ENCODE measurements around the gene ANKS1A. TPM values are rescaled to one million over a fixed set of nuclear protein-coding genes. Genes with fewer than 3 reads are reported as not detected.

Gene ANKS1A
- total RNA-seq, 1 donor: 7.2 TPM

- Histone ChIP-seq H3K79me2 (ENCODE audit: insufficient read depth, low read length) (no peaks in the 10 kb centered on the region), H3K4me3 (ENCODE audit: insufficient read depth, low read length) (no peak overlapping the region), H3K4me2 (ENCODE audit: insufficient read depth, low read length) (no peak overlapping the region), H2AFZ (ENCODE audit: low read length) (no peak overlapping the region), H3K9me3 (ENCODE audit: low read depth, low read length) (no peaks in the 10 kb centered on the region), H3K4me1 (ENCODE audit: insufficient read depth, low read length) (peaks cover 35% of the 10 kb centered on the region), H3K27me3 (ENCODE audit: insufficient read depth, low read length) (no peaks in the 10 kb centered on the region), H3K36me3 (ENCODE audit: insufficient read depth, low read length) (peaks cover 10% of the 10 kb centered on the region), H3K27ac (ENCODE audit: low read depth, low read length) (no peak overlapping the region), H4K20me1 (ENCODE audit: insufficient read depth, low read length) (no peaks in the 10 kb centered on the region)
- peak; percentile 66 for DNase-seq (ENCODE audit: insufficient read length, low spot score, missing footprints)
- TF ChIP-seq, protein P1, sequence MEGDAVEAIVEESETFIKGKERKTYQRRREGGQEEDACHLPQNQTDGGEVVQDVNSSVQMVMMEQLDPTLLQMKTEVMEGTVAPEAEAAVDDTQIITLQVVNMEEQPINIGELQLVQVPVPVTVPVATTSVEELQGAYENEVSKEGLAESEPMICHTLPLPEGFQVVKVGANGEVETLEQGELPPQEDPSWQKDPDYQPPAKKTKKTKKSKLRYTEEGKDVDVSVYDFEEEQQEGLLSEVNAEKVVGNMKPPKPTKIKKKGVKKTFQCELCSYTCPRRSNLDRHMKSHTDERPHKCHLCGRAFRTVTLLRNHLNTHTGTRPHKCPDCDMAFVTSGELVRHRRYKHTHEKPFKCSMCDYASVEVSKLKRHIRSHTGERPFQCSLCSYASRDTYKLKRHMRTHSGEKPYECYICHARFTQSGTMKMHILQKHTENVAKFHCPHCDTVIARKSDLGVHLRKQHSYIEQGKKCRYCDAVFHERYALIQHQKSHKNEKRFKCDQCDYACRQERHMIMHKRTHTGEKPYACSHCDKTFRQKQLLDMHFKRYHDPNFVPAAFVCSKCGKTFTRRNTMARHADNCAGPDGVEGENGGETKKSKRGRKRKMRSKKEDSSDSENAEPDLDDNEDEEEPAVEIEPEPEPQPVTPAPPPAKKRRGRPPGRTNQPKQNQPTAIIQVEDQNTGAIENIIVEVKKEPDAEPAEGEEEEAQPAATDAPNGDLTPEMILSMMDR (IDR thresholded peaks at IDR 0.05; ENCODE audit: extremely low read depth, low read depth, low read length): no peak
These were observed 199.5 kb downstream of the ANKS1A start for GRCh38 chr6:35088281-35089215.

DNA sequence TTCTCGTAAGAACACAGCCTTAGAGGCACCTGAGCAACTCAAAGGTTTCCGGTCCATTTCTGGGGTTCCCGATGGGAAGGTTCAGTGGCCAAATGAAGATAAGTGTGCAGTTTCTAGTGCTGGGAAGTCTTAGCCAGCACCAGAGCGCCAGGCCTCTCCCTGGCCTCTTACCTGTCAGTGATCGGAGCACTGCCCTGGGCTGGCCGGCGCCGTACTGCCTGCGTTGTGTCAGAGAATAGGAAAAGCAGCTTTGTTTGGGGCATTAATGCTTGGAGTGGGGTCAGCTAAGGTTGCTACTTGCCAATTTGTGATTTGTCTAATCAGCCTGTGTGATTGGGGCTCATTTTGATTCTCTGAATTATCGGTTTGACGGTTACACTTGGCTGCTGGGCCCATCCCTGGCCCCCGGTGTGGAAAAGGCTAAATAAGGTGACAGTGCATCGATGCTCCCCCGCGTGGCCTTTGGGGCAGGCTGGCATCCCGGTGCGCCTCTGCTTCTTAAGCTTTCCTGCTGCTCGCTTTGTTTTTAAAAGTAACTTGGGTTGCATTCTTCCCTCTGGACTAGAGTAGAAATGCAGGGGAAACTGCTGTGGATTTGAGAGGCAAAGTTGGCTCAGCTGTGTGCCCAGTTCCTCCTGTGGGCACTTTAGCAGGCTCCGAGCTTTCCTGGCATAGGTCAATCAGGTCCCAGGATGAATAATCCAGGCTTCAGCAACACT, 200.3 kb downstream of the ANKS1A start:
- no peak overlapping the region for H3K27ac ChIP-seq (ENCODE audit: low read depth, low read length)
- no peaks in the 10 kb centered on the region for H3K79me2 ChIP-seq (ENCODE audit: insufficient read depth, low read length)
- no peaks in the 10 kb centered on the region for H4K20me1 ChIP-seq (ENCODE audit: insufficient read depth, low read length)
- no peaks in the 10 kb centered on the region for H3K9me3 ChIP-seq (ENCODE audit: low read depth, low read length)
- no peak overlapping the region for H3K4me2 ChIP-seq (ENCODE audit: insufficient read depth, low read length)
- peaks cover 43% of the 10 kb centered on the region for H3K4me1 ChIP-seq (ENCODE audit: insufficient read depth, low read length)
- no peak overlapping the region for H2AFZ ChIP-seq (ENCODE audit: low read length)
- H3K4me3 ChIP-seq (ENCODE audit: insufficient read depth, low read length): no peak overlapping the region
- TF ChIP-seq, protein P1 (IDR thresholded peaks at IDR 0.05; ENCODE audit: extremely low read depth, low read depth, low read length): no peak
- H3K27me3 ChIP-seq (ENCODE audit: insufficient read depth, low read length): no peaks in the 10 kb centered on the region
- peak; percentile 89 for DNase-seq (ENCODE audit: insufficient read length, low spot score, missing footprints)
- H3K36me3 ChIP-seq (ENCODE audit: insufficient read depth, low read length): peaks cover 9% of the 10 kb centered on the region

- no peak for DNase-seq (ENCODE audit: insufficient read length, low spot score, missing footprints)
- H3K79me2 ChIP-seq (ENCODE audit: insufficient read depth, low read length): no peaks in the 10 kb centered on the region
- no peaks in the 10 kb centered on the region for H3K27me3 ChIP-seq (ENCODE audit: insufficient read depth, low read length)
- H3K4me2 ChIP-seq (ENCODE audit: insufficient read depth, low read length): no peak overlapping the region
- H3K36me3 ChIP-seq (ENCODE audit: insufficient read depth, low read length): peaks cover 4% of the 10 kb centered on the region
- H3K27ac ChIP-seq (ENCODE audit: low read depth, low read length): no peak overlapping the region
- no peak overlapping the region for H2AFZ ChIP-seq (ENCODE audit: low read length)
- H3K4me1 ChIP-seq (ENCODE audit: insufficient read depth, low read length): peaks cover 44% of the 10 kb centered on the region
- H3K9me3 ChIP-seq (ENCODE audit: low read depth, low read length): no peaks in the 10 kb centered on the region
- TF ChIP-seq, protein P1 (IDR thresholded peaks at IDR 0.05; ENCODE audit: extremely low read depth, low read depth, low read length): no peak
- H3K4me3 ChIP-seq (ENCODE audit: insufficient read depth, low read length): no peak overlapping the region
- H4K20me1 ChIP-seq (ENCODE audit: insufficient read depth, low read length): no peaks in the 10 kb centered on the region
These were observed 201.0 kb downstream of the ANKS1A start for GRCh38 chr6:35089935-35090505.

Measured in osteoblast (primary cell).